K562 (cell line): ENCODE measurements around the gene CDC42EP5.
A peak's percentile ranks its signal among the peaks of the same experiment; 100 is the strongest.

Experiments used
- HNRNPK ChIP-seq: fragments of 200-400 bp; formaldehyde crosslinking; IDR thresholded peaks from one replicate; pipeline ENCODE4 v1.6.1; 2018; ENCODE audit warnings: mild to moderate bottlenecking, low read depth, low read length; ENCODE audit not compliant: poor library complexity, severe bottlenecking
- IRF2 ChIP-seq: sonication (generic); formaldehyde crosslinking; IDR thresholded peaks from 2 replicates; pipeline ENCODE4 v1.8.1; 2022; ENCODE audit warnings: mild to moderate bottlenecking, missing genetic modification reagents
- KDM1A ChIP-seq, 2 experiments: fragments of 450-650 bp; IDR thresholded peaks; 2 replicates each; pipeline ENCODE4 v1.6.1; 2016; ENCODE audit warnings: mild to moderate bottlenecking in 2 of 2
- MXD1 ChIP-seq: fragments of 250-450 bp; sonication (Bioruptor Pico); IDR thresholded peaks from 2 replicates; pipeline ENCODE4 v1.8.0; 2021; ENCODE audit warnings: borderline replicate concordance, mild to moderate bottlenecking, moderate library complexity; ENCODE audit not compliant: poor library complexity, severe bottlenecking
- NFYB ChIP-seq: IDR thresholded peaks from 2 replicates; pipeline ENCODE4 v1.6.1; 2011; ENCODE audit warnings: mild to moderate bottlenecking, moderate library complexity; ENCODE audit not compliant: insufficient read length; ENCODE audit errors: extremely low read depth
- NR4A1 ChIP-seq, 2 experiments: fragments of 250-450 bp in 1 of 2; fragments of 450-650 bp in 1 of 2; sonication (Bioruptor Pico) in 1 of 2; IDR thresholded peaks; 2 replicates each; pipeline versions ENCODE4 v1.4.0 to v1.6.1; 2016 to 2020; ENCODE audit warnings: mild to moderate bottlenecking in 2 of 2, missing compliant biosample characterization in 1 of 2, missing genetic modification characterization in 1 of 2, moderate library complexity in 1 of 2
- POLR2AphosphoS5 ChIP-seq: IDR thresholded peaks from 2 replicates; pipeline ENCODE4 v1.6.1; 2011; ENCODE audit warnings: mild to moderate bottlenecking, low read depth, low read length, moderate library complexity; ENCODE audit not compliant: control insufficient read depth, insufficient read depth
- REST ChIP-seq, 2 experiments: fragments of 450-650 bp; formaldehyde crosslinking in 1 of 2; IDR thresholded peaks; 2 replicates each; pipeline versions ENCODE4 v1.4.0 to v1.6.1; 2014 to 2020; ENCODE audit warnings: mild to moderate bottlenecking in 2 of 2, borderline replicate concordance in 1 of 2, low read depth in 1 of 2
- SMC3 ChIP-seq: conservative IDR thresholded peaks from 2 replicates; pipeline ENCODE4 v1.6.1; 2011; ENCODE audit warnings: low read depth, low read length, improper control_type of control experiment; ENCODE audit not compliant: insufficient read depth
- U2AF2 ChIP-seq: fragments of 200-400 bp; formaldehyde crosslinking; optimal IDR thresholded peaks from 2 replicates; pipeline ENCODE3; 2017; ENCODE audit warnings: low read depth, mild to moderate bottlenecking, low read length
- USF2 ChIP-seq: sonication (generic); formaldehyde crosslinking; IDR thresholded peaks from 2 replicates; pipeline ENCODE4 v1.5.0; 2020; ENCODE audit warnings: missing genetic modification reagents
- ZNF232 ChIP-seq: sonication (generic); formaldehyde crosslinking; IDR thresholded peaks from 2 replicates; pipeline ENCODE4 v1.8.0; 2022; ENCODE audit warnings: mild to moderate bottlenecking, missing genetic modification reagents
- ZNF655 ChIP-seq: fragments of 250-450 bp; sonication (Bioruptor Pico); IDR thresholded peaks from 2 replicates; pipeline ENCODE4 v1.5.0; 2021

- TF ChIP-seq NR4A1 (CRISPR knock-in tag; IDR thresholded peaks at IDR 0.05) (no peak), NR4A1 (tag; IDR thresholded peaks at IDR 0.05) (no peak), SMC3 (no peak), USF2 (CRISPR knock-in tag) (no peak), KDM1A (IDR thresholded peaks at IDR 0.05) (no peak), NFYB (no peak), ZNF232 (CRISPR knock-in tag) (peak; percentile 65; the same call in 1 of the 2 replicates), IRF2 (CRISPR knock-in tag) (no peak), REST (IDR thresholded peaks at IDR 0.05; ENCODE audit: borderline replicate concordance) (peak; percentile 100), REST (CRISPR knock-in tag; IDR thresholded peaks at IDR 0.05; ENCODE audit: low read depth) (peak; percentile 99), ZNF655 (CRISPR knock-in tag) (no peak), POLR2AphosphoS5 (no peak), MXD1 (CRISPR knock-in tag) (no peak), U2AF2 (no peak), HNRNPK (no peak)
These were observed 44.4 kb upstream of the CDC42EP5 start for GRCh38 chr19:54517483-54517882.
